H1 (cell line): Measurements from ENCODE around the gene RSPH9. TPM values are rescaled to one million over a fixed set of nuclear protein-coding genes. Genes with fewer than 3 reads are reported as not detected.

ENCODE experiments used
- USF2 ChIP-seq: IDR thresholded peaks from 2 replicates; pipeline ENCODE4 v1.6.1; 2011; ENCODE audit warnings: low read length, improper control_type of control experiment
- polyA plus RNA-seq, 7 experiments: library from polyadenylated mRNA; depleted of rRNA in 3 of 7; stranded (reverse) in 5 of 7; unstranded in 2 of 7; fragments of >200 nt in 5 of 7; fragments of 200-250 nt in 2 of 7; gene quantifications; 1 replicate in 5 of 7; 2 replicates in 1 of 7; 4 replicates in 1 of 7; pipeline versions ENCODE4 v1.2.1 to v1.2.3, GENCODE V29; 2011 to 2013; ENCODE audit warnings: missing spikeins in 2 of 7, mixed read lengths in 2 of 7
- total RNA-seq: library from RNA; stranded (reverse); fragmentation: NEBNext Ultra II Directional; extraction: Animal tissue kit (Norgen Biotek cat#: 25700); gene quantifications from 2 replicates; pipeline ENCODE4 v1.2.1, GENCODE V29; 2021

The RSPH9 gene
- total and polyA plus RNA-seq, 2 of the 8 experiments (the other 6 are each of a cell fraction or from before 2014, with no cell fraction given) = 0.15 to 0.23 TPM

- TF ChIP-seq USF2 = no peak
These were observed 32.2 kb downstream of the RSPH9 start (continued) for GRCh38 chr6:43676962-43677606.
